IMR-90 (cell line): ENCODE data around the gene NCDN. TPM values are rescaled to one million over a fixed set of nuclear protein-coding genes. Genes with fewer than 3 reads are reported as not detected.
A peak's percentile ranks its signal among the peaks of the same experiment; 100 is the strongest.

Experiments used
- ATAC-seq: fragments of 200-7000 bp; cut with Tn5 transposase; 2 replicates; pipeline ENCODE4 v1.9.1; 2020; ENCODE audit warnings: low read depth, mild to moderate bottlenecking, moderate library complexity
- BruUV-seq: library from RNA; stranded (reverse); fragments of 400-500 nt; replicated peaks from 2 replicates; lab custom pipeline; 2021; lab: Mats Ljungman, UMichigan
- CTCF ChIA-PET: fragments of 300-600 bp; formaldehyde crosslinking; extraction: SDS; loops from one replicate; lab custom pipeline; 2021; ENCODE audit warnings: antibody characterized with exemption; lab: Yijun Ruan, JAX
- POLR2A ChIA-PET: fragments of 300-600 bp; sonication (Branson Sonifier 250); formaldehyde crosslinking; loops from one replicate; lab custom pipeline; 2022; ENCODE audit warnings: antibody characterized with exemption; ENCODE audit not compliant: unreplicated experiment; lab: Charles Lee
- DNase-seq: peaks from one replicate; pipeline ENCODE4 v3.0.0; 2013
- H2AFZ ChIP-seq: replicated peaks from 2 replicates; pipeline ENCODE3; 2013; ENCODE audit warnings: low read length, mild to moderate bottlenecking; ENCODE audit not compliant: poor library complexity
- H2AK5ac ChIP-seq: 2 replicates; pipeline ENCODE4 v1.6.1; 2013; ENCODE audit warnings: low read depth, low read length, inconsistent platforms
- H2AK9ac ChIP-seq: replicated peaks from 2 replicates; pipeline ENCODE3; 2013; ENCODE audit warnings: mild to moderate bottlenecking, low read depth, low read length, moderate library complexity; ENCODE audit not compliant: poor library complexity
- H2BK120ac ChIP-seq: 2 replicates; pipeline ENCODE4 v1.6.1; 2013; ENCODE audit warnings: low read depth, low read length, inconsistent platforms
- H2BK15ac ChIP-seq: 3 replicates; pipeline ENCODE4 v1.6.1; 2013; ENCODE audit warnings: low read depth, low read length, inconsistent platforms
- H2BK20ac ChIP-seq: 2 replicates; pipeline ENCODE4 v1.6.1; 2013; ENCODE audit warnings: low read depth, mild to moderate bottlenecking, inconsistent platforms, low read length, moderate library complexity
- H2BK5ac ChIP-seq: 2 replicates; pipeline ENCODE4 v1.6.1; 2013; ENCODE audit warnings: mild to moderate bottlenecking, low read depth, low read length, inconsistent platforms; ENCODE audit not compliant: poor library complexity, severe bottlenecking
- H3K14ac ChIP-seq: replicated peaks from 2 replicates; pipeline ENCODE4 v1.6.1; 2013; ENCODE audit warnings: low read depth, low read length, inconsistent platforms
- H3K18ac ChIP-seq: 2 replicates; pipeline ENCODE4 v1.6.1; 2013; ENCODE audit warnings: low read depth, low read length, control low read depth
- H3K23ac ChIP-seq: 2 replicates; pipeline ENCODE4 v1.6.1; 2013; ENCODE audit warnings: low read depth, low read length, inconsistent platforms
- H3K27ac ChIP-seq: 2 replicates; pipeline ENCODE4 v1.5.1; 2013; ENCODE audit warnings: mild to moderate bottlenecking, control low read depth, low read length; ENCODE audit not compliant: insufficient read depth
- H3K27me3 ChIP-seq: 2 replicates; pipeline ENCODE4 v1.6.1; 2013; ENCODE audit warnings: low read length; ENCODE audit not compliant: control insufficient read depth, insufficient read depth
- H3K36me3 ChIP-seq: 2 replicates; pipeline ENCODE4 v1.6.1; 2013; ENCODE audit warnings: low read length, mixed read lengths; ENCODE audit not compliant: control insufficient read depth, insufficient read depth
- H3K4ac ChIP-seq: 2 replicates; pipeline ENCODE4 v1.6.1; 2013; ENCODE audit warnings: low read depth, low read length, inconsistent platforms
- H3K4me1 ChIP-seq: 2 replicates; pipeline ENCODE4 v1.6.1; 2013; ENCODE audit warnings: low read length, mixed read lengths; ENCODE audit not compliant: control insufficient read depth, insufficient read depth
- H3K4me2 ChIP-seq: 2 replicates; pipeline ENCODE4 v1.6.1; 2013; ENCODE audit warnings: low read depth, mild to moderate bottlenecking, control low read depth, low read length, moderate library complexity
- H3K4me3 ChIP-seq: 2 replicates; pipeline ENCODE4 v1.5.1; 2013; ENCODE audit warnings: low read depth, mild to moderate bottlenecking, control low read depth, low read length, moderate library complexity; ENCODE audit not compliant: insufficient read depth
- H3K56ac ChIP-seq: 2 replicates; pipeline ENCODE4 v1.6.1; 2013; ENCODE audit warnings: low read length, inconsistent platforms; ENCODE audit not compliant: insufficient read depth; ENCODE audit errors: extremely low read depth
- H3K79me1 ChIP-seq, 2 experiments: 2 replicates each; pipeline ENCODE4 v1.6.1; 2013; ENCODE audit warnings: low read length in 2 of 2, inconsistent platforms in 1 of 2, low read depth in 1 of 2
- H3K9ac ChIP-seq: 2 replicates; pipeline ENCODE4 v1.6.1; 2013; ENCODE audit warnings: low read depth, low read length, control low read depth
- H3K9me1 ChIP-seq: 2 replicates; pipeline ENCODE4 v1.6.1; 2013; ENCODE audit warnings: low read length, inconsistent platforms; ENCODE audit not compliant: insufficient read depth
- H3K9me3 ChIP-seq: 2 replicates; pipeline ENCODE4 v1.6.1; 2013; ENCODE audit warnings: low read length; ENCODE audit not compliant: control insufficient read depth, insufficient read depth
- H4K20me1 ChIP-seq: 2 replicates; pipeline ENCODE4 v1.6.1; 2013; ENCODE audit warnings: low read length, inconsistent platforms; ENCODE audit not compliant: insufficient read depth
- H4K5ac ChIP-seq: 2 replicates; pipeline ENCODE4 v1.6.1; 2013; ENCODE audit warnings: mild to moderate bottlenecking, low read depth, low read length, control low read depth
- H4K8ac ChIP-seq, 2 experiments: 2 replicates each; pipeline ENCODE4 v1.6.1; 2013; ENCODE audit warnings: low read depth in 2 of 2, low read length in 2 of 2, control low read depth in 1 of 2, inconsistent platforms in 1 of 2
- H4K91ac ChIP-seq: 2 replicates; pipeline ENCODE4 v1.6.1; 2013; ENCODE audit warnings: low read depth, low read length, inconsistent platforms; ENCODE audit not compliant: insufficient read depth
- CHD1 ChIP-seq: IDR thresholded peaks from 2 replicates; pipeline ENCODE4 v1.6.1; 2012; ENCODE audit warnings: low read depth, low read length, improper control_type of control experiment
- CTCF ChIP-seq: conservative IDR thresholded peaks from 2 replicates; pipeline ENCODE4 v1.5.1; 2012; ENCODE audit warnings: mild to moderate bottlenecking, low read depth, low read length, improper control_type of control experiment
- whole genome bisulfite sequencing, 2 experiments: methylation state at CpG; one replicate each; pipeline versions ENCODE4 v1.1.5 to v1.1.7; 2013; ENCODE audit warnings: missing lambda C conversion rate in 2 of 2; ENCODE audit not compliant: insufficient read length in 1 of 2; ENCODE audit errors: extremely low coverage in 2 of 2; 5-methylcytosine and 5-hydroxymethylcytosine counted together
- dilution Hi-C: fragments of 300-500 bp; cut with HindIII; formaldehyde crosslinking; loops from one replicate; pipeline ENCODE4 v1.14.3; 2018; ENCODE audit warnings: low sequenced_read_pairs; ENCODE audit not compliant: unreplicated experiment
- in situ Hi-C: fragments of 300-500 bp; cut with MboI; formaldehyde crosslinking; loops from 3 replicates; pipeline ENCODE4 v1.14.3; 2019; ENCODE audit warnings: low sequenced_read_pairs, inconsistent platforms, mixed read lengths
- intact Hi-C: fragments of 100-400 bp; cut with micrococcal nuclease; formaldehyde crosslinking; loops from 2 replicates; pipeline ENCODE4 v1.10.0; 2022
- polyA plus RNA-seq, 3 experiments: library from polyadenylated mRNA; depleted of rRNA; stranded (reverse); fragments of >200 nt; gene quantifications; 2 replicates each; pipeline ENCODE4 v1.2.3, GENCODE V29; 2012; ENCODE audit warnings: low replicate concordance in 1 of 3
- total RNA-seq: library from RNA; depleted of rRNA; stranded (reverse); fragments of >200 nt; gene quantifications from 2 replicates; pipeline ENCODE4 v1.2.3, GENCODE V29; 2012

NCDN gene
- total and polyA plus RNA-seq, 2 of the 4 experiments (the other 2 are of a cell fraction) = 10.0 to 38.8 TPM

- WGBS, 2 experiments = 88% methylated on average over 3 of the region's 21 CpGs; no CpG with 5 or more reads in 1 of the 2 experiments
- H3K36me3 ChIP-seq = no peaks in the 10 kb centered on the region
Observed at GRCh38 chr1:35588197-35588910, 30.8 kb downstream of the NCDN start.

More at GRCh38 chr1:35588197-35588910, 30.8 kb downstream of the NCDN start:
- Histone ChIP-seq H3K27me3 (no peaks in the 10 kb centered on the region), H2AFZ (peak overlapping the region; percentile 13), H2BK20ac (no peak overlapping the region), H3K23ac (no peak overlapping the region), H3K56ac (no peak overlapping the region), H3K18ac (no peak overlapping the region), H4K20me1 (no peaks in the 10 kb centered on the region), H3K9me1 (peaks cover 14% of the 10 kb centered on the region), H3K14ac (no peak overlapping the region), H2BK15ac (no peak overlapping the region), H3K4me2 (no peak overlapping the region), H3K4ac (no peak overlapping the region), H3K9ac (no peak overlapping the region), H2AK5ac (no peak overlapping the region), H4K91ac (no peak overlapping the region), H2BK120ac (no peak overlapping the region), H3K9me3 (no peaks in the 10 kb centered on the region), H3K27ac (no peak overlapping the region), H2AK9ac (peak overlapping the region; percentile 71), H2BK5ac (no peak overlapping the region), H4K5ac (no peak overlapping the region), H3K4me3 (no peak overlapping the region), H3K4me1 (no peaks in the 10 kb centered on the region), H3K79me1 (no peaks in the 10 kb centered on the region), H4K8ac (no peak overlapping the region)
- ATAC-seq (no peak), DNase-seq (no peak)
- TF ChIP-seq CTCF = no peak
- TF ChIP-seq CHD1 = no peak
- in situ Hi-C loops = no loop called here
- BruUV-seq = no TSS peak
- ChIA-PET POLR2A (no interaction called here), CTCF (no interaction called here)
- dilution Hi-C loops = no loop called here
- intact Hi-C loops = no loop called here
